Osteocyte (in vitro differentiated cells): ENCODE results near the gene XRN1. TPM values are rescaled to one million over a fixed set of nuclear protein-coding genes. Genes with fewer than 3 reads are reported as not detected.
"Not testable (repeated sequence)": the region's sequence is repeated elsewhere in the genome, so short reads cannot be mapped to it uniquely, and the experiment has no call there.

Source experiments
- DNase-seq: peaks from one replicate; pipeline ENCODE4 v3.0.0; 2021; ENCODE audit warnings: mixed read lengths; ENCODE audit not compliant: unreplicated experiment; ENCODE audit errors: extremely low spot score
- H3K27ac Mint-ChIP-seq: one replicate; pipeline ENCODE4 v1.8.0; 2021; ENCODE audit warnings: mild to moderate bottlenecking, mixed read lengths; ENCODE audit not compliant: unreplicated experiment
- H3K27me3 Mint-ChIP-seq: one replicate; pipeline ENCODE4 v1.8.0; 2021; ENCODE audit warnings: mixed read lengths; ENCODE audit not compliant: unreplicated experiment
- H3K36me3 Mint-ChIP-seq: one replicate; pipeline ENCODE4 v1.8.0; 2021; ENCODE audit warnings: mixed read lengths; ENCODE audit not compliant: unreplicated experiment
- H3K4me1 Mint-ChIP-seq: one replicate; pipeline ENCODE4 v1.8.0; 2021; ENCODE audit warnings: mixed read lengths; ENCODE audit not compliant: unreplicated experiment
- H3K4me3 Mint-ChIP-seq: one replicate; pipeline ENCODE4 v1.8.0; 2021; ENCODE audit warnings: mild to moderate bottlenecking, moderate library complexity, mixed read lengths; ENCODE audit not compliant: unreplicated experiment
- H3K9me3 Mint-ChIP-seq: one replicate; pipeline ENCODE4 v1.8.0; 2021; ENCODE audit warnings: mixed read lengths; ENCODE audit not compliant: unreplicated experiment
- CTCF ChIP-seq: fragments of 200-600 bp; sonication (generic); IDR thresholded peaks from 2 replicates; pipeline ENCODE4 v1.5.0; 2021; ENCODE audit warnings: antibody characterized with exemption, mild to moderate bottlenecking, moderate library complexity
- total RNA-seq: library from RNA; stranded (reverse); gene quantifications from 2 replicates; pipeline ENCODE4 v1.2.1, GENCODE V29; 2021

Gene XRN1
- total RNA-seq, 1 donor from 2014 or later, result 47.3 TPM

- DNase-seq, result no peak
- Mint-ChIP-seq H3K4me1 (no peaks in the 10 kb centered on the region), H3K36me3 (peaks cover 55% of the 10 kb centered on the region), H3K27me3 (no peaks in the 10 kb centered on the region), H3K4me3 (no peak overlapping the region), H3K27ac (no peak overlapping the region), H3K9me3 (no peaks in the 10 kb centered on the region)
- TF ChIP-seq CTCF, result no peak
Measured at GRCh38 chr3:142374687-142375086, 73.2 kb downstream of the XRN1 start.

GRCh38 chr3:142369576-142369975 is 78.3 kb downstream of the XRN1 start:
- peaks cover 49% of the 10 kb centered on the region for H3K36me3 Mint-ChIP-seq
- not testable (repeated sequence) for H3K4me1 Mint-ChIP-seq, H3K9me3 Mint-ChIP-seq, H3K27me3 Mint-ChIP-seq, H3K27ac Mint-ChIP-seq, H3K4me3 Mint-ChIP-seq, DNase-seq

GRCh38 chr3:142366434-142366833 is 81.4 kb downstream of the XRN1 start:
- H3K9me3 Mint-ChIP-seq, result no peaks in the 10 kb centered on the region
- H3K4me3 Mint-ChIP-seq, result no peak overlapping the region
- H3K36me3 Mint-ChIP-seq, result peaks cover 44% of the 10 kb centered on the region
- no peak for DNase-seq
- no peaks in the 10 kb centered on the region for H3K4me1 Mint-ChIP-seq
- TF ChIP-seq CTCF, result no peak
- no peaks in the 10 kb centered on the region for H3K27me3 Mint-ChIP-seq
- no peak overlapping the region for H3K27ac Mint-ChIP-seq

- Mint-ChIP-seq H3K27ac (no peak overlapping the region), H3K36me3 (peaks cover 48% of the 10 kb centered on the region), H3K27me3 (no peaks in the 10 kb centered on the region), H3K9me3 (no peaks in the 10 kb centered on the region), H3K4me1 (no peaks in the 10 kb centered on the region), H3K4me3 (no peak overlapping the region)
- no peak for TF ChIP-seq CTCF
- DNase-seq, result no peak
Measured at GRCh38 chr3:142363936-142364467, 83.8 kb downstream of the XRN1 start.

GRCh38 chr3:142363433-142363832 is 84.4 kb downstream of the XRN1 start:
- not testable (repeated sequence) for H3K27ac Mint-ChIP-seq, H3K4me1 Mint-ChIP-seq, H3K27me3 Mint-ChIP-seq, H3K9me3 Mint-ChIP-seq, H3K4me3 Mint-ChIP-seq, DNase-seq
- peaks cover 47% of the 10 kb centered on the region for H3K36me3 Mint-ChIP-seq

GRCh38 chr3:142359367-142359766 is 88.5 kb downstream of the XRN1 start:
- Mint-ChIP-seq H3K27me3 (no peaks in the 10 kb centered on the region), H3K27ac (no peak overlapping the region), H3K36me3 (peaks cover 52% of the 10 kb centered on the region)

More at GRCh38 chr3:142359367-142359766, 88.5 kb downstream of the XRN1 start:
- Mint-ChIP-seq H3K4me3 (no peak overlapping the region), H3K4me1 (no peaks in the 10 kb centered on the region), H3K9me3 (no peaks in the 10 kb centered on the region)
- no peak for TF ChIP-seq CTCF
- DNase-seq, result no peak
